Hepatocyte (in vitro differentiated cells): ENCODE measurements around the gene KLHDC2. TPM values are rescaled to one million over a fixed set of nuclear protein-coding genes. Genes with fewer than 3 reads are reported as not detected.
"Not testable (repeated sequence)": the region's sequence is repeated elsewhere in the genome, so short reads cannot be mapped to it uniquely, and the experiment has no call there.

ENCODE experiments used
- DNase-seq: peaks from one replicate; pipeline ENCODE4 v3.0.0-alpha.2; 2016; ENCODE audit warnings: low spot score
- H2AFZ ChIP-seq: fragments of 200-600 bp; sonication (generic); 2 replicates; pipeline ENCODE4 v1.6.0; 2016; ENCODE audit warnings: antibody characterized with exemption, mild to moderate bottlenecking
- H3K27ac ChIP-seq: fragments of 200-600 bp; sonication (generic); 2 replicates; pipeline ENCODE4 v1.5.1; 2016; ENCODE audit warnings: mild to moderate bottlenecking
- H3K27me3 ChIP-seq: fragments of 200-600 bp; sonication (generic); 2 replicates; pipeline ENCODE4 v1.6.1; 2016
- H3K36me3 ChIP-seq: fragments of 200-600 bp; sonication (generic); replicated peaks from 2 replicates; pipeline ENCODE4 v1.5.1; 2016; ENCODE audit warnings: low read depth; ENCODE audit not compliant: insufficient read depth
- H3K4me1 ChIP-seq: fragments of 200-600 bp; sonication (generic); 2 replicates; pipeline ENCODE4 v1.5.1; 2016; ENCODE audit warnings: mild to moderate bottlenecking, moderate library complexity; ENCODE audit not compliant: insufficient read depth
- H3K4me2 ChIP-seq: fragments of 200-600 bp; sonication (generic); 2 replicates; pipeline ENCODE4 v1.6.0; 2016
- H3K4me3 ChIP-seq: fragments of 200-600 bp; sonication (generic); 2 replicates; pipeline ENCODE4 v1.5.1; 2016; ENCODE audit warnings: mild to moderate bottlenecking
- H3K79me2 ChIP-seq: fragments of 200-600 bp; sonication (generic); 2 replicates; pipeline ENCODE4 v1.6.0; 2017; ENCODE audit warnings: mild to moderate bottlenecking
- H3K9me2 ChIP-seq: fragments of 200-600 bp; sonication (generic); replicated peaks from 2 replicates; pipeline ENCODE4 v1.6.0; 2017; ENCODE audit warnings: mild to moderate bottlenecking; ENCODE audit not compliant: insufficient read depth
- H3K9me3 ChIP-seq: fragments of 200-600 bp; sonication (generic); 2 replicates; pipeline ENCODE4 v1.5.1; 2016; ENCODE audit warnings: low read depth, mild to moderate bottlenecking
- H4K20me1 ChIP-seq: fragments of 200-600 bp; sonication (generic); 2 replicates; pipeline ENCODE4 v1.6.0; 2016; ENCODE audit warnings: mild to moderate bottlenecking; ENCODE audit not compliant: insufficient read depth, poor library complexity, severe bottlenecking
- EZH2 ChIP-seq: fragments of 200-600 bp; sonication (generic); IDR thresholded peaks from 2 replicates; pipeline ENCODE4 v1.6.1; 2016; ENCODE audit warnings: antibody characterized with exemption, mild to moderate bottlenecking, borderline replicate concordance
- EZH2phosphoT487 ChIP-seq: fragments of 200-600 bp; sonication (generic); IDR thresholded peaks from one replicate; pipeline ENCODE4 v1.6.1; 2018; ENCODE audit warnings: antibody characterized with exemption, mild to moderate bottlenecking, low read depth, moderate library complexity; ENCODE audit not compliant: unreplicated experiment, severe bottlenecking
- WGBS: methylation state at CpG from one replicate; pipeline ENCODE4 v1.1.6; 2016; ENCODE audit warnings: low lambda C conversion rate; ENCODE audit errors: missing lambda C conversion rate; 5-methylcytosine and 5-hydroxymethylcytosine counted together
- polyA plus RNA-seq: library from polyadenylated mRNA; unstranded; fragments of >200 nt; fragmentation: Nextera tagmentation; extraction: Ambion mirVana; gene quantifications from 2 replicates; pipeline ENCODE4 v1.2.1, GENCODE V29; 2016
- total RNA-seq: library from RNA; depleted of rRNA; stranded (reverse); fragments of >200 nt; gene quantifications from 2 replicates; pipeline ENCODE4 v1.2.3, GENCODE V29; 2014
- TF ChIP-seq, protein P1 (sequence below): fragments of 200-600 bp; sonication (generic); IDR thresholded peaks from 2 replicates; pipeline ENCODE4 v1.5.1; 2016; ENCODE audit warnings: antibody characterized with exemption, mild to moderate bottlenecking; ENCODE audit not compliant: poor library complexity

Gene KLHDC2
- total and polyA plus RNA-seq, 2 experiments from 2014 or later = 114 to 140 TPM

DNA sequence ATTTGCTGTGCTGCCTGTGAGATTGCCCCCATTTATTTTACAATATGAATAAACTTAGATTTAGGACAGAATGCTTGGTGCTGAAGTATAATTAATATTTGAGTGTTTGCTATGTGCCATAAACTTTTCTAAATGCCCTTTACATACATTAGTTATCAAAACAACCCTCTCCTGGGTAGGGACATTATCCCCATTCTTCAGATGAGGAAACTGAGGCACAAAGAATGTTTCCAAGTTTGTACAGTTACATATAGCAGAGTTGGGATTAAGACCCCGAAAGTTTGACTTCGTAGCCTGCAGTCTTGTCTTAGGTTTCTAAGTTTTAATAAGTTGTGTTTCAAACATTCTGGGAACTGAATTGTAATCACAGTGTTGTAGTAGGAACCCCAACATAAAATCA lies 18.4 kb downstream of the KLHDC2 start:
- Histone ChIP-seq H3K9me3 (no peaks in the 10 kb centered on the region), H3K36me3 (peaks cover 5% of the 10 kb centered on the region), H3K27ac (no peak overlapping the region), H3K4me3 (no peak overlapping the region), H3K9me2 (no peaks in the 10 kb centered on the region), H3K4me1 (no peaks in the 10 kb centered on the region), H2AFZ (no peak overlapping the region), H3K4me2 (no peak overlapping the region), H3K79me2 (peaks cover 3% of the 10 kb centered on the region), H4K20me1 (no peaks in the 10 kb centered on the region), H3K27me3 (no peaks in the 10 kb centered on the region)
- 98% methylated on average over 2 of the region's 2 CpGs for WGBS
- TF ChIP-seq EZH2 = no peak
- TF ChIP-seq EZH2phosphoT487 = no peak
- TF ChIP-seq, protein P1, sequence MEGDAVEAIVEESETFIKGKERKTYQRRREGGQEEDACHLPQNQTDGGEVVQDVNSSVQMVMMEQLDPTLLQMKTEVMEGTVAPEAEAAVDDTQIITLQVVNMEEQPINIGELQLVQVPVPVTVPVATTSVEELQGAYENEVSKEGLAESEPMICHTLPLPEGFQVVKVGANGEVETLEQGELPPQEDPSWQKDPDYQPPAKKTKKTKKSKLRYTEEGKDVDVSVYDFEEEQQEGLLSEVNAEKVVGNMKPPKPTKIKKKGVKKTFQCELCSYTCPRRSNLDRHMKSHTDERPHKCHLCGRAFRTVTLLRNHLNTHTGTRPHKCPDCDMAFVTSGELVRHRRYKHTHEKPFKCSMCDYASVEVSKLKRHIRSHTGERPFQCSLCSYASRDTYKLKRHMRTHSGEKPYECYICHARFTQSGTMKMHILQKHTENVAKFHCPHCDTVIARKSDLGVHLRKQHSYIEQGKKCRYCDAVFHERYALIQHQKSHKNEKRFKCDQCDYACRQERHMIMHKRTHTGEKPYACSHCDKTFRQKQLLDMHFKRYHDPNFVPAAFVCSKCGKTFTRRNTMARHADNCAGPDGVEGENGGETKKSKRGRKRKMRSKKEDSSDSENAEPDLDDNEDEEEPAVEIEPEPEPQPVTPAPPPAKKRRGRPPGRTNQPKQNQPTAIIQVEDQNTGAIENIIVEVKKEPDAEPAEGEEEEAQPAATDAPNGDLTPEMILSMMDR = no peak
- no peak for DNase-seq

DNA sequence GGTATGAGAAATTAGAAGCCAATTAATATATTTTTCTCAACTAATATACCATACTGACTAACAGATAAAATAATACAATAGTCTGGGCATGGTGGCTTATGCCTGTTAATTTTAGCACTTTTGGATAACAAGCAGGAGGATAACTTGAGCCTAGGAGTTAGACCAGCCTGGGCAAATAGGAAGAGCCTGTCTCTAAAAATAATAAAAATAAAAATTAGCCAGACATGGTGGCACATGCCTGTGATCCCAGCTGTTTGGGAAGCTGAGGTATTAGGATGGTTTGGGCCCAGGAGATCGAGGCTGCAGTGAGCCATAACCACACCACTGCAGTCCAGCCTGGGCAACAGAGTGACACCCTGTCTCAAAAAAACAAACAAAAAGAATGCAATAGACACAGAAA lies 24.7 kb downstream of the KLHDC2 start:
- H3K4me1 ChIP-seq = no peaks in the 10 kb centered on the region
- H3K36me3 ChIP-seq = no peaks in the 10 kb centered on the region
- H4K20me1 ChIP-seq = no peaks in the 10 kb centered on the region
- 0% methylated on average over 1 of the region's 1 CpG for WGBS
- no peak overlapping the region for H3K4me3 ChIP-seq
- no peak overlapping the region for H3K27ac ChIP-seq
- no peak overlapping the region for H3K4me2 ChIP-seq
- H3K79me2 ChIP-seq = peaks cover 3% of the 10 kb centered on the region
- no peaks in the 10 kb centered on the region for H3K27me3 ChIP-seq
- H2AFZ ChIP-seq = no peak overlapping the region
- TF ChIP-seq EZH2phosphoT487 = no peak
- TF ChIP-seq EZH2 = no peak
- TF ChIP-seq, protein P1 = no peak
- H3K9me2 ChIP-seq = no peaks in the 10 kb centered on the region
- no peak for DNase-seq
- H3K9me3 ChIP-seq = no peaks in the 10 kb centered on the region

DNA sequence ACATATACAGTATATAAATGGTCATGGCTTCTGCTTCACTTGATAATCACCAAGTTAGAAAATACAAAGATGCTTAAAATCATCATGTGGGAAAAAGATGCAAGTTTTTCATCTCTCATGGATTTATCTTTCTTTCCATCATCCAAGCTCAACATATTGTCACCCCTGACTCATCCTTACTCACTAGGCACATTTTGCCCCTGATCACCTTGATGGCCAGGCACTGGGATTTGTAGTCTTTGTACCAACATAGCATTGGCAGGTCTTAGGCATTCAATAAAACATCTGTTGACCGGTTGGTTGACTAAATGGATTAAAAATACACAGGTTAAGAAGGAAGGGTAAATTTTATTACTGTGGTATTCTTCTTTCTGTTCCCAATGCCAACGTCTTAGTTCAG lies 28.1 kb downstream of the KLHDC2 start:
- no peaks in the 10 kb centered on the region for H3K79me2 ChIP-seq
- DNase-seq = no peak
- no peaks in the 10 kb centered on the region for H4K20me1 ChIP-seq
- H3K4me1 ChIP-seq = no peaks in the 10 kb centered on the region
- H3K27me3 ChIP-seq = no peaks in the 10 kb centered on the region
- no peaks in the 10 kb centered on the region for H3K9me2 ChIP-seq
- H3K4me3 ChIP-seq = no peak overlapping the region
- H3K36me3 ChIP-seq = no peaks in the 10 kb centered on the region
- WGBS = 87% methylated on average over 2 of the region's 2 CpGs
- H3K27ac ChIP-seq = no peak overlapping the region
- TF ChIP-seq EZH2 (no peak), EZH2phosphoT487 (no peak)
- TF ChIP-seq, protein P1 = no peak
- no peak overlapping the region for H3K4me2 ChIP-seq
- H2AFZ ChIP-seq = no peak overlapping the region
- H3K9me3 ChIP-seq = no peaks in the 10 kb centered on the region

DNA sequence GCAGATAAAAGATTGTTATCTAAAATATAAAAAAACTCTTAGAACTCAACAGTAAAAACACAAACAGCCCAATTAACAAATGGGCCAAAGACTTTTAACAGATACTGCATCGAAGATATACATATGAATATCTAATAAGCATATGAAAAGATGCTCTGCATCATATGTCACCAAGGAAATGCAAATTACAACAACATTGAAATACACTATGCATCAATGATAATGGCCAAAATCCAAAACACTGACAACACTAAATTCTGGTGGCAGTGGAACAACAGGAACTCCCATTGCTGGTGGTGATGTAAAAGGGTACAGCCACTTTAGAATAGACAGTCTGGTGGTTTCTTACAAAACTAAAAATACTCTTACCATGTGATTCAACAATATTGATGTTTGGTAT lies 40.8 kb downstream of the KLHDC2 start:
- H2AFZ ChIP-seq = no peak overlapping the region
- no peak overlapping the region for H3K4me3 ChIP-seq
- H3K36me3 ChIP-seq = peaks cover 7% of the 10 kb centered on the region
- no peak overlapping the region for H3K27ac ChIP-seq
- TF ChIP-seq EZH2 (no peak), EZH2phosphoT487 (no peak)
- TF ChIP-seq, protein P1 = no peak
- peaks cover 7% of the 10 kb centered on the region for H3K9me3 ChIP-seq
- H3K4me1 ChIP-seq = no peaks in the 10 kb centered on the region
- H3K79me2 ChIP-seq = no peaks in the 10 kb centered on the region
- H3K9me2 ChIP-seq = no peaks in the 10 kb centered on the region
- H3K4me2 ChIP-seq = no peak overlapping the region
- WGBS = 0% methylated on average over 1 of the region's 1 CpG
- H3K27me3 ChIP-seq = no peaks in the 10 kb centered on the region
- DNase-seq = no peak
- no peaks in the 10 kb centered on the region for H4K20me1 ChIP-seq

DNA sequence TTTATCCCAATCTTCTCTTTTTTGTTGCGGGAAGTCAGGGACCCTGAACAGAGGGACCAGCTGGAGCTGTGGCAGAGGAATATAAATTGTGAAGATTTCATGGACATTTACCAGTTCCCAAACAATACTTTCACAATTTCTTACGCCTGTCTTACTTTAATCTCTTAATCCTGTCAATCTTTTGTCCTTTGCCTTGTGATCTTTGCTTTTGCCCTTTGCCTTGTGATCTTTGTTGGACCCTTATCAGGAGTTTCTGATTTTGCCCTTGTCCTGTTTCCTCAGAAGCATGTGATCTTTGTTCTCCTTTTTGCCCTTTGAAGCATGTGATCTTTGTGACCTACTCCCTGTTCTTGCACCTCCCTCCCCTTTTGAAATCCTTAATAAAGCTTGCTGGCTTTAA lies 48.2 kb downstream of the KLHDC2 start:
- DNase-seq, H3K4me1 ChIP-seq, H4K20me1 ChIP-seq, H2AFZ ChIP-seq, H3K4me3 ChIP-seq, H3K9me2 ChIP-seq, H3K27ac ChIP-seq, H3K9me3 ChIP-seq, H3K27me3 ChIP-seq, H3K4me2 ChIP-seq, H3K79me2 ChIP-seq: not testable (repeated sequence)
- peaks cover 25% of the 10 kb centered on the region for H3K36me3 ChIP-seq
- 100% methylated on average over 2 of the region's 2 CpGs for WGBS
